Activated naive CD8-positive, alpha-beta T cell treated with anti-CD3 and anti-CD28 coated beads, Interleukin-2, amount 10 ng/mL, durations not matched to agents 7 days and 5 days (primary cell): ENCODE results near the gene SLC66A2. TPM values are rescaled to one million over a fixed set of nuclear protein-coding genes. Genes with fewer than 3 reads are reported as not detected.
"Not testable (repeated sequence)": the region's sequence is repeated elsewhere in the genome, so short reads cannot be mapped to it uniquely, and the experiment has no call there.

ENCODE experiments used
- ATAC-seq: fragments of 150-1000 bp; cut with Tn5 transposase; one replicate; pipeline ENCODE4 v1.10.0; 2021; ENCODE audit warnings: low read depth, moderate library complexity
- POLR2A ChIA-PET: fragments of 350-600 bp; sonication (Branson Sonifier 250); formaldehyde crosslinking; loops from one replicate; lab custom pipeline; 2021; ENCODE audit warnings: antibody characterized with exemption; lab: Charles Lee
- DNase-seq: peaks from one replicate; pipeline ENCODE4 v3.0.0; 2021
- H3K27ac Mint-ChIP-seq: one replicate; pipeline ENCODE4 v1.8.0; 2022; ENCODE audit warnings: mild to moderate bottlenecking, mixed read lengths
- H3K27me3 Mint-ChIP-seq: one replicate; pipeline ENCODE4 v1.8.0; 2022; ENCODE audit warnings: mild to moderate bottlenecking, moderate library complexity, mixed read lengths
- H3K36me3 Mint-ChIP-seq: one replicate; pipeline ENCODE4 v1.8.0; 2021; ENCODE audit warnings: mild to moderate bottlenecking, mixed read lengths
- H3K4me1 Mint-ChIP-seq: one replicate; pipeline ENCODE4 v1.8.0; 2021; ENCODE audit warnings: mixed read lengths
- H3K4me3 Mint-ChIP-seq: one replicate; pipeline ENCODE4 v1.8.0; 2022; ENCODE audit warnings: mild to moderate bottlenecking, moderate library complexity, mixed read lengths
- H3K9me3 Mint-ChIP-seq: one replicate; pipeline ENCODE4 v1.8.0; 2021; ENCODE audit warnings: mixed read lengths
- total RNA-seq, 2 experiments: library from RNA; stranded (reverse); gene quantifications; one replicate each; pipeline ENCODE4 v1.2.3, GENCODE V29; 2021

The SLC66A2 gene
- total RNA-seq, 2 experiments from 2014 or later, result 29.0 to 29.2 TPM

DNA sequence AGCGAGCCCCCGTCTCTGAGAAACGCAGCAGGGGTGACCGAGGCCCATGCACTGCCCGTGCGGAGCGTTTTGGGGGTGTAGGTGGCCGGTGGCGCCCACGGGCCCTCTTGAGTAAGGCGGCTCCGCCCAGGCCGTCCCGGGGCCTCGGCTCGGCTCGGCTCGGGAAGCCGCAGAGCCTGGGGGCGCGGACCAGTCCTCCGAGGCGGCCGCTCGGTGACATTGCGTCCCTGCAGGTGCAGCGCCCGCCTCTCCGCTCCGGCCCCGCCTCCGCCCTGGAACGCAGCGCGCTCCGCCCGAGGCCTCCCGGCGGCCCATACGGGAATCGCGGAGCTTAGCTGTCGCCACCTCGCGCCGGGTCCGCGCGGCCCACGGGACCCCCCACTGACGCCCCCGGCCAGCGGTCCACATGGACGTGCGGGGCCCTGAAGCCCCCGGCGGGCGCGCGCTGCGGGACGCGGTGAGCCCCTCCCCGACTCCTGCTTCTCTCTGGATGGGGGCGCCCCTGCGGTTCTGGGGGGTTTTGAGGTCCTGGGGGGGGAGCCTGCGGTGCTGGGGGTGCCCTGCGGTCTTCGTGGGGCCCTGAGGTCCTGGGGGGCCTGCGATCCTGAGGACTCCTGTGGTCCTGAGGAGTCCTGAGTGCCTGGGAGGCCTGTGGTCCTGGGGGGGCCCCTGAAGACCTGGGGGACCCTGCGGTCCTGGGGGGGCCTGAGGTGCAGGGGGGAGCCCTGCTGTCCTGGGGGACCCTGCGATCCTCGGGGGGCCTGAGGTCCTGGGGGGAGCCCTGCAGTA is 13.1 kb upstream of the SLC66A2 start, which contains the start of gene HSBP1L1:
Gene HSBP1L1, plus strand, starts transcription at position 314 of the 789 bp plus-strand sequence. Its CDS starts 93 bp downstream, at position 407.
- DNase-seq (peak; percentile 79), ATAC-seq (peak; percentile 88)
- H3K36me3 Mint-ChIP-seq, result peaks cover 3% of the 10 kb centered on the region
- no peaks in the 10 kb centered on the region for H3K9me3 Mint-ChIP-seq
- H3K27me3 Mint-ChIP-seq, result peaks cover 2% of the 10 kb centered on the region
- peak within 1 kb of the TSS; percentile 80 for H3K27ac Mint-ChIP-seq
- H3K4me3 Mint-ChIP-seq, result peak within 1 kb of the TSS; percentile 75
- H3K4me1 Mint-ChIP-seq, result peaks cover 21% of the 10 kb centered on the region
- POLR2A ChIA-PET, result interaction anchor here (0.5 to 1.4 kb wide), 4 partner anchors 12 to 573 kb away, joined by 3 to 4 read pairs (median 4); no protein-coding TSS in a partner anchor

DNA sequence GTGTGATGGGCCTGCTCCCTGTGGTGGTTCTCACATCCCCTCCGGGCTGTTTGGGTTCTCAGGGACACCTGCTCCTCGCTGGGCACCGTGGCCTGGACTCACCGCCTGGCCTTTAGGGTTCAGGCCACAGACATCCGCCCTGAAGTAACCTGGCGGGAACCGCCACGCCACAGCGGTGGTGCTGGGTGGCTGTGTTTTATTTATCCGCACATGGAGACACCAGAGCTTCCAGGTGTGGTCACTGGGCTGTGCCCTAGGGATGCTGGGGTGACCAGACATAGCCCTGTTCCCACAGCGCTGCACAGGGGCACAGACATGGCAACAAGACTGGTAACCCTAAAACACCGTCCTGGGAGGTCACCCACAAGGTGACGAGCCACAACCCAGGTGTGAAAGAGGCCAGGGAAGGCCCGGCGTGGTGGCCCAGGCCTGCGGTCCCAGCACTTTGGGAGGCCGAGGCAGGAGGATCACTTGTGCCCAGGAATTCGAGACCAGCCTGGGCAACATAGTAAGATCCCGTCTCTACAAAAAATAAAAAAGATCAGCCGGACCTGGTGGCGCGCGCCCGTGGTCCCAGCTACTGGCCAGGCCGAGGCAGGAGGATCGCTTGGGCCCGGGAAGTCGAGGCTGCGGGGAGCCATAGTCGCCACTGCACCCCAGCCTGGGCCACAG is 12.3 kb upstream of the SLC66A2 start:
- Mint-ChIP-seq H3K4me3 (peak overlapping the region; percentile 40), H3K27me3 (peaks cover 2% of the 10 kb centered on the region), H3K27ac (peak overlapping the region; percentile 16), H3K4me1 (peaks cover 20% of the 10 kb centered on the region), H3K9me3 (no peaks in the 10 kb centered on the region), H3K36me3 (peaks cover 1% of the 10 kb centered on the region)
- DNase-seq (no peak), ATAC-seq (no peak)
- POLR2A ChIA-PET, result interaction anchor here (0.5 to 1.4 kb wide), 4 partner anchors 11 to 70 kb away, joined by 3 to 4 read pairs (median 3); no protein-coding TSS in a partner anchor

DNA sequence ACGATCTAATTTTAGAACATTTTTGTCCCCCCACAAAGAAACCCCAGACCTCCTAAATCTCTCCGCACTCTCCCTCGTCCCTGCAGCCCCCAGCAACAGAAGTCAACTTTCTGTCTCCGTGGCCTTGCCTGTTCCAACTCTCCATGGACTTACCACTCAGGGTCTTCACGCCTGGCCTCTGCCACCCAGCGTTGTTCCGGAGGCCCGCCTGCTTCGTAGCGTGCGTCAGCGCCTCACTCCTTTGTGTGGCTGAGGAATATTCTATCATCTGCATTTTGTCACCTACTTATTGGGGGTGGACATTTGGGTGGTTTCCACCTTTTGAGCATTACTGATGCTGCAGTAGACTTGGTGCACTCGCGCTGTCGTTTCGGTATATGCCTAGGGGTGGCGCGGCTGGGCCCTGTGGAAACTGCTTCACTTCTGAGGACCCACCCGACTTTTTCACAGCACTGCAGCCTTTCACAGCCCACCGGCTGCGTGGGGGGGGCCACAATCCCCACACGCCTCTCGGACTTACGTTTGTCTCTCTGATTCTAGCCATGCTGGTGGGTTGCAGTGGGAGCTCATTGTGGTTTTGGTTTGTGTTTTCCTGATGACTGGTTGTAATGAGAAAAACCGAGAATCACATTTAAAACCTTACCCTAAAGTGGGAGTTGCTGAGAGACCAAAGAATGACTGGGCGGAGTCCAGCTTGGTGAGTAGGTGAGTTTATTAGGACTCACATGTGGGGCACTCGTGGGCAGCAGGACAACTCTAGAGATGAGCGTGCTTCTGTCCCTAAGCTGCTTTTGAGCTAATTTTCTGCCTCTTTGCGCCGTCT is 11.6 kb upstream of the SLC66A2 start:
- H3K4me3 Mint-ChIP-seq, result no peak overlapping the region
- POLR2A ChIA-PET, result interaction anchor here (0.8 kb wide), 1 partner anchor 71 kb away, joined by 3 read pairs; no protein-coding TSS in a partner anchor

DNA sequence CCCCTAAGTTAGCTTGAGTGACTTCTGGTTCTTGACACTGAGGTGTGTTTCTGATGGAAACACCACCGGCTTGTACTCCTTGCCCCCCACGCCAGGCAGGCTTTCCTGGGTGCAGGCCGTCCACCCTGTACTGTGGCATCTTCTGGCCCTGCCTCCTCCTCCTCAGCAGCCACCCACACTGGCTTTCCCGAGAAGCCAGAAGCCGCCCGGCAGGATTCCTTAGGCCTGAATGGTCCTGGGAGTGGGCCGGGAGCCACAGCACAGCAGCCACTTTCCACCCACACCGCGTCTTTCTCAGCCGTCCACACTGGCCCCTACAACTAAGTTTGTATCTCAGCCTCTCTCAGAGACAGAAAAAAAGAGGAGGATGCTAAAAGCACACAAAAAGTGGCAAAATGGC is 10.9 kb upstream of the SLC66A2 start:
- no peak overlapping the region for H3K27ac Mint-ChIP-seq
- DNase-seq (no peak), ATAC-seq (no peak)
- POLR2A ChIA-PET, result interaction anchor here (1.3 kb wide), 1 partner anchor 11 kb away, joined by 5 read pairs; the partner anchor contains the start of gene SLC66A2
- peaks cover 20% of the 10 kb centered on the region for H3K4me1 Mint-ChIP-seq
- no peaks in the 10 kb centered on the region for H3K9me3 Mint-ChIP-seq
- peaks cover 2% of the 10 kb centered on the region for H3K27me3 Mint-ChIP-seq
- H3K36me3 Mint-ChIP-seq, result peaks cover 1% of the 10 kb centered on the region
- H3K4me3 Mint-ChIP-seq, result no peak overlapping the region

More for the DNA sequence above, 11.6 kb upstream of the SLC66A2 start:
- Mint-ChIP-seq H3K4me1 (peaks cover 20% of the 10 kb centered on the region), H3K27me3 (peaks cover 2% of the 10 kb centered on the region), H3K27ac (no peak overlapping the region), H3K36me3 (peaks cover 1% of the 10 kb centered on the region), H3K9me3 (no peaks in the 10 kb centered on the region)
- DNase-seq, result no peak
- no peak for ATAC-seq

DNA sequence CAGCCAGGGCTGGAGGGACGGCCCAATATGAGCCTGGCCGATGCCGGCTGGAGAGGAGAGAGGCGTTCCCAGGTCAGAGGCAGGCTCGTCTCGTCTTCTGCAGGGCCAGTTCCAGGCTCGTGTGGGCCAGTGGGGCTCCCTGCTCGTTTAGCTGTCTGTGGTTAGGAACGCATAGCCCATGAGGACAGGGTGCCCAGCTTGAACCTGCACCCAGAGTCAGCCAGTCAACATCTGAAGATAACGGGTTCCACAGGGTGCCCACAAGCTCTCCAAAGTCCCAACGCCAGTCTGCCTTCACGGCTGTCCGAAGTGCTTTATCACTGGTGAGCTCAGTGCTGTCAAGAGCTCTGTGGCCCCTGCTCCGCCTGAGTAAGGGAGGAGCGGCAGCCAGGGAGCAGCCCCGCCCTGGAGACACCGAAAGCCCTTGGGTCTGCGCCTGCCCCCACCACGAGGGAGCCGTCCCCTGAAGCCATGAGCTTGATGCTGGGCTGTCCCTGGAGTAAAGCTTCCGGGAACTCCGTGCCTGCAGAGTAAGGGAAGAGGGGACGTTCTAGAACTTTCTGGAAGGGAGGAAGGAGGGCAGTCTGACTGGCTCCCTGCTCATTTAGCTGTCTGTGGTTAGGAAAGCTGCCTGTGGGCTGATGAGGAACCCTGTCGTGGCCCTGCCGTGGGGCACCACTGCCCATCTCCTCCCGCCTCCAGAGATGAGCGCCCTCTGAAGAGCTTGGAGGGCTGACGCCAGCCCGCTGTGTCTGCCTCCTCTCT is 10.3 kb upstream of the SLC66A2 start:
- Mint-ChIP-seq H3K4me3 (no peak overlapping the region), H3K9me3 (no peaks in the 10 kb centered on the region), H3K36me3 (no peaks in the 10 kb centered on the region), H3K4me1 (peaks cover 20% of the 10 kb centered on the region), H3K27ac (peak overlapping the region; percentile 45), H3K27me3 (peaks cover 2% of the 10 kb centered on the region)
- POLR2A ChIA-PET, result interaction anchor here (1.3 kb wide), 1 partner anchor 11 kb away, joined by 5 read pairs; the partner anchor contains the start of gene SLC66A2
- DNase-seq (no peak), ATAC-seq (no peak)

DNA sequence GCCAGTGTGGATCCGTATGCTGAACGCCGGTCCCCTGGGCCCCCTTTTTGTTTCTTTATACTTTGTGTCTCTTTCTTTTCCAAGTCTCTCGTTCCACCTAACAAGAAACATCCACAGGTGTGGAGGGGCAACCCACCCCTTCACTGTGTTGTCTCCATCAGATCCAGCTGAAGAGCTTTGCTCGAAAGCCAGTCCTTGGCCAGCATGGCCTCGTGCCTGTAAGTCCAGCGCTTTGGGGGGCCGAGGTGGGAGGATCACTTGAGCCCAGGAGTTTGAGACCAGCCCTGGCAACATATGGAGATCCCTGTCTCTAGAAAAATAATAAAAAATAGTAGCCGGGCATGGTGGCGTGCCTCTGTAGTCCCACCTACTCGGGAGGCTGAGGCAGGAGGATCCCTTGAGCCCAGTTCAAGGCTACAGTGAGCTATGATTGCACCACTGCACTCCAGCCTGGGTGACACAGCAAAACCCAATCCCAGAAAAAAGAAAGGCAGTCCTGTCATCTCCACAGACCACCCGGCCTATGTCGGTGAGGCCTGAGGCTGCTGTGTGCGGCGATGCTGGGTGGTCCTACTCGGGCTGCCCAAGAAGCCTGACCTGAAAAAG is 9.6 kb upstream of the SLC66A2 start:
- POLR2A ChIA-PET, result interaction anchor here (1.3 kb wide), 1 partner anchor 10 kb away, joined by 5 read pairs; the partner anchor contains the start of gene SLC66A2

DNA sequence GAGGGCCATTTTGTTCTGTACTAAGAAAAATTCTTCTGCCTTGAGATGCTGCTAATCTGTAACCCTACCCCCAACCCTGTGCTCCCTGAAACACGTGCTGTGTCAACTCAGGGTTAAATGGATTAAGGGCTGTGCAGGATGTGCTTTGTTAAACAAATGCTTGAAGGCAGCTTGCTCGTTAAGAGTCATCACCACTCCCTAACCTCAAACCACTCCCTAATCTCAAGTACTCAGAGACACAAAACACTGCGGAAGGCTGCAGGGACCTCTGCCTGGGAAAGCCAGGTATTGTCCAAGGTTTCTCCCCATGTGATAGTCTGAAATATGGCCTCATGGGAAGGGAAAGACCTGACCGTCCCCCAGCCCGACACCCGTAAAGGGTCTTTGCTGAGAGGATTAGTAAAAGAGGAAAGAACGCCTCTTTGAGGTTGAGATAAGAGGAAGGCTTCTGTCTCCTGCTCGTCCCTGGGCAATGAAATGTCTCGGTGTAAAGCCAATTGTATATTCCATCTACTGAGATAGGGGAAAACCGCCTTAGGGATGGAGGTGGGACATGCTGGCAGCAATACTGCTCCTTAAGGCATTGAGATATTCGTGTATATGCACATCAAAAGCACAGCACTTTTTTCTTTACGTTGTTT is 8.8 kb upstream of the SLC66A2 start:
- H3K27me3 Mint-ChIP-seq, H3K36me3 Mint-ChIP-seq, ATAC-seq, DNase-seq, H3K27ac Mint-ChIP-seq, POLR2A ChIA-PET, H3K9me3 Mint-ChIP-seq: not testable (repeated sequence)
- Mint-ChIP-seq H3K4me1 (peaks cover 16% of the 10 kb centered on the region), H3K4me3 (peak overlapping the region; percentile 66)

More for the DNA sequence above, 9.6 kb upstream of the SLC66A2 start:
- H3K36me3 Mint-ChIP-seq, result no peaks in the 10 kb centered on the region
- H3K27ac Mint-ChIP-seq, result peak overlapping the region; percentile 45
- no peaks in the 10 kb centered on the region for H3K9me3 Mint-ChIP-seq
- no peak for ATAC-seq
- H3K27me3 Mint-ChIP-seq, result peaks cover 4% of the 10 kb centered on the region
- H3K4me1 Mint-ChIP-seq, result peaks cover 20% of the 10 kb centered on the region
- DNase-seq, result no peak
- no peak overlapping the region for H3K4me3 Mint-ChIP-seq

DNA sequence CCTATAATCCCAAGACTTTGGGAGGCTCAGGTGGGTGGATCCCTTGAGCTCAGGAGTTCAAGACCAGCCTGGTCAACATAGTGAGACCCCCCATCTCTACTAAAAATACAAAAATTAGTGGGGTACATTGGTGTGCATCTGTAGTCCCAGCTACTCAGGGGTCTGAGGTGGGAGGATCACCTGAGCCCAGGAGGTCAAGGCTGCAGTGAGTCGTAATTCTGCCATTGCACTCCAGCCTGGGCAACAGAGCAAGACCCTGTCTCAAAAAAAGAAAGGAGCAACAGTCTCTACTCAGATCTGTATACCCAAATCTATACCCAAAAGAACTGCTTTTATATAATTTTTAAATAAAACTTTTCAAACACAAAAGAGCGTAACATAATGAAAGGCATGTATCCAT is 7.5 kb upstream of the SLC66A2 start:
- H3K27me3 Mint-ChIP-seq, result peaks cover 4% of the 10 kb centered on the region
- H3K4me1 Mint-ChIP-seq, result peaks cover 18% of the 10 kb centered on the region
- POLR2A ChIA-PET, result no interaction called here
- DNase-seq (no peak), ATAC-seq (no peak)
- no peaks in the 10 kb centered on the region for H3K36me3 Mint-ChIP-seq
- no peak overlapping the region for H3K27ac Mint-ChIP-seq
- no peak overlapping the region for H3K4me3 Mint-ChIP-seq
- no peaks in the 10 kb centered on the region for H3K9me3 Mint-ChIP-seq

DNA sequence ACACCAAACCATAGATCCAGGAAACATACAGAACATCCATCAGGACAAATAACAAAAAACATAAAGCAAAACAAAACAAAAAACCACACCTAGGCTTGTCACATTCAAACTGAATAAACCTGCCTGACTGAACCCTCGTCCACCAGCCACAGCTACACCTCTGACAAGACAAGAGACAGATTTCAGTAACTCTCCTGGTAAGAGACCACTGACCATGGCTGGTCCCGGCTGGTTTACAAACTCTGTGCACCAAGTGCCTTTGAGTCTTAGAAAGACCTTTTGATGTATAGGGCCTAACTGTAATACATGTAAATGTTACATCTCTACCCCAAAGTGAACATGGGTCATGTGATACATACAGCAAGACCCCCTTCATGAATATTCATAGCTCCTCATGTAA is 4.8 kb upstream of the SLC66A2 start:
- Mint-ChIP-seq H3K27ac (no peak overlapping the region), H3K4me3 (no peak overlapping the region), H3K27me3 (peaks cover 2% of the 10 kb centered on the region), H3K4me1 (peaks cover 12% of the 10 kb centered on the region), H3K9me3 (no peaks in the 10 kb centered on the region), H3K36me3 (no peaks in the 10 kb centered on the region)
- POLR2A ChIA-PET, result no interaction called here
- no peak for ATAC-seq
- peak; percentile 5 for DNase-seq

DNA sequence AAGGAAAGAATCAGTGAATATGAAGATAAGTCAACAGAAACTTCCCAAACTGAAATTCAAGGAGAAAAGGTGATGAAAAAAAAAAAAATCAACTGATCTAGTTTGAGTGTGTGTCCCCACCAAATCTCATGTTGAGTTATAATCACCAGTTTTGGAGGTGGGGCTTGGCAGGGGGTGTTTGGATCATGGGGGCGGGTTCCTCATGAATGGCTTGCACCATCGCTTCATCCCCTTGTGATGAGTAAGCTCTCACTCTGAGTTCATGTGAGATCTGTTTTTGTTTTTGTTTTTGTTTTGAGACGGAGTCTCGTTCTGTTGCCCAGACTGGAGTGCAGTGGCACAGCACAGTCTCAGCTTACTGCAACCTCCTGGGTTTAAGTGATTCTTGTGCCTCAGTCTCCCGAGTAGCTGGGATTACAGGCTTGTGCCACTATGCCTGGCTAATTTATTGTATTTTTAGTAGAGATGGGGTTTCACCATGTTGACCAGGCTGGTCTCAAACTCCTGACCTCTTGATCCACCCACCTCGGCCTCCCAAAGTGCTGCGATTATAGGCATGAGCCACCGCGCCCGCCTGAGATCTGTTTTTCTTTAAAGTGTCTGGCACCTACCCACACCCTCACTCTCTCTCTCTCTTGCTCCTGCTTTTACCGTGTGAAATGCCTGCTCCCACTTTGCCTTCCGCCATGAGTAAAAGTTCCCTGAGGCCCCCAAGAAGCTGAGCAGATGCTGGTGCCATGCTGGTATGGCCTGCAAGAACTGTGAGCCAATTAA is 4.0 kb upstream of the SLC66A2 start:
- no peaks in the 10 kb centered on the region for H3K9me3 Mint-ChIP-seq
- POLR2A ChIA-PET, result no interaction called here
- no peak for ATAC-seq
- DNase-seq, result peak; percentile 11
- H3K27ac Mint-ChIP-seq, result no peak overlapping the region
- no peaks in the 10 kb centered on the region for H3K36me3 Mint-ChIP-seq
- H3K27me3 Mint-ChIP-seq, result peaks cover 2% of the 10 kb centered on the region
- H3K4me3 Mint-ChIP-seq, result no peak overlapping the region
- peaks cover 10% of the 10 kb centered on the region for H3K4me1 Mint-ChIP-seq

DNA sequence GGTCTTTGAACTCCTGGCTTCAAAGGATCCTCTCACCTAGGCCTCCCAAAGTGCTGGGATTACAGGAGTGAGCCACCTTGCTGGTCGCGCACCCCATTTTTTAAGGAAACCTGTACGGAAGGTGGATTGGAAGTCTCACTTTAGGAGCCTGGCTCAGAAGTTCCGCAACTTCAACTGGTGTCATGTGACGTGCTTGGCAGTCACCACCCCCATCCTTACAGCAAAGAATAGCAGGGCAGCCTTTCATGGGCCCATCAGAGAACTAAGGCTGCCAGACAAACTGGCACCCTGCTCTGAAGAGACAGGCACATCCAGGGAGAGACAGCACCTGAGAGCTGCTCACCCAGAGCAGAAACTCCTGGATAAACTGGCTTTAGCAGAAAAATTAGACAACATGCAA is 3.3 kb upstream of the SLC66A2 start:
- no peak overlapping the region for H3K4me3 Mint-ChIP-seq
- H3K9me3 Mint-ChIP-seq, result no peaks in the 10 kb centered on the region
- ATAC-seq (no peak), DNase-seq (peak; percentile 10)
- H3K4me1 Mint-ChIP-seq, result peaks cover 10% of the 10 kb centered on the region
- POLR2A ChIA-PET, result no interaction called here
- H3K27me3 Mint-ChIP-seq, result peaks cover 2% of the 10 kb centered on the region
- H3K27ac Mint-ChIP-seq, result no peak overlapping the region
- H3K36me3 Mint-ChIP-seq, result peaks cover under 1% of the 10 kb centered on the region
